H1 (cell line): Measurements from ENCODE around the gene GRIA3. TPM values are rescaled to one million over a fixed set of nuclear protein-coding genes. Genes with fewer than 3 reads are reported as not detected.

ENCODE experiments used
- CTCF ChIA-PET: fragments of 300-600 bp; sonication (Branson Sonifier 250); formaldehyde crosslinking; loops from one replicate; lab custom pipeline; 2021; ENCODE audit not compliant: partially characterized antibody; lab: Charles Lee
- POLR2A ChIA-PET: fragments of 300-600 bp; sonication (Branson Sonifier 250); formaldehyde crosslinking; loops from one replicate; lab custom pipeline; 2021; ENCODE audit warnings: inconsistent platforms; ENCODE audit not compliant: partially characterized antibody; lab: Charles Lee
- DNase-seq, 2 experiments: peaks; one replicate each; pipeline versions ENCODE4 v3.0.0 to v3.0.0-alpha.2; 2010 to 2022; ENCODE audit warnings: low spot score in 2 of 2, low read depth in 1 of 2, mixed read lengths in 1 of 2
- FAIRE-seq: peaks from 2 replicates; lab custom pipeline; 2011; peaks lifted over from hg19 to GRCh38; lab: Jason Lieb, UNC
- H2AFZ ChIP-seq: 2 replicates; pipeline ENCODE4 v1.8.1; 2012; ENCODE audit warnings: low read length, inconsistent platforms
- H2AK5ac ChIP-seq: 2 replicates; pipeline ENCODE4 v1.6.1; 2013; ENCODE audit warnings: low read depth, low read length
- H2BK120ac ChIP-seq: replicated peaks from 2 replicates; pipeline ENCODE3; 2013; ENCODE audit warnings: low read depth, low read length, inconsistent platforms
- H2BK12ac ChIP-seq: 2 replicates; pipeline ENCODE4 v1.6.1; 2013; ENCODE audit warnings: low read depth, low read length
- H2BK15ac ChIP-seq: 2 replicates; pipeline ENCODE4 v1.6.1; 2013; ENCODE audit warnings: low read length
- H2BK20ac ChIP-seq: 2 replicates; pipeline ENCODE4 v1.6.1; 2013; ENCODE audit warnings: low read length
- H2BK5ac ChIP-seq: 2 replicates; pipeline ENCODE4 v1.6.1; 2013; ENCODE audit warnings: low read depth, low read length
- H3K14ac ChIP-seq: 2 replicates; pipeline ENCODE4 v1.6.1; 2013; ENCODE audit warnings: inconsistent platforms; ENCODE audit not compliant: insufficient read length
- H3K18ac ChIP-seq: 2 replicates; pipeline ENCODE4 v1.6.1; 2013; ENCODE audit warnings: low read length; ENCODE audit errors: extremely low read depth
- H3K23ac ChIP-seq: 2 replicates; pipeline ENCODE4 v1.6.1; 2013; ENCODE audit warnings: inconsistent platforms; ENCODE audit not compliant: insufficient read length
- H3K23me2 ChIP-seq: 2 replicates; pipeline ENCODE4 v1.6.1; 2013; ENCODE audit warnings: low read depth, low read length
- H3K27ac ChIP-seq: 2 replicates; pipeline ENCODE4 v1.6.1; 2011; ENCODE audit warnings: low read depth, low read length, inconsistent platforms
- H3K27me3 ChIP-seq, 4 experiments: replicated peaks in 1 of 4; 1 replicate in 1 of 4; 2 replicates in 3 of 4; pipeline versions ENCODE4 v1.6.1 to v1.8.1; 2011 to 2013; ENCODE audit warnings: low read length in 3 of 4, mild to moderate bottlenecking in 3 of 4, inconsistent platforms in 2 of 4, mixed read lengths in 2 of 4, moderate library complexity in 1 of 4; ENCODE audit not compliant: control insufficient read depth in 3 of 4, insufficient read depth in 3 of 4; ENCODE audit errors: extremely low read depth in 1 of 4
- H3K36me3 ChIP-seq, 4 experiments: 2 replicates each; pipeline versions ENCODE4 v1.6.1 to v1.8.1; 2011 to 2013; ENCODE audit warnings: mild to moderate bottlenecking in 4 of 4, low read length in 3 of 4, moderate library complexity in 2 of 4, control low read depth in 1 of 4, inconsistent platforms in 1 of 4; ENCODE audit not compliant: insufficient read depth in 4 of 4, control insufficient read depth in 2 of 4
- H3K4ac ChIP-seq: replicated peaks from 2 replicates; pipeline ENCODE3; 2013; ENCODE audit warnings: low read length, low read depth, mixed read lengths, inconsistent platforms; ENCODE audit not compliant: insufficient read length
- H3K4me1 ChIP-seq, 4 experiments: replicated peaks in 1 of 4; 1 replicate in 1 of 4; 2 replicates in 3 of 4; pipeline versions ENCODE4 v1.6.1 to v1.8.1; 2011 to 2013; ENCODE audit warnings: low read length in 3 of 4, inconsistent platforms in 2 of 4, mixed read lengths in 1 of 4; ENCODE audit not compliant: insufficient read depth in 4 of 4, control insufficient read depth in 3 of 4
- H3K4me2 ChIP-seq, 2 experiments: 2 replicates each; pipeline versions ENCODE4 v1.6.1 to v1.8.1; 2011 to 2013; ENCODE audit warnings: low read depth in 2 of 2, low read length in 2 of 2, control low read depth in 1 of 2, inconsistent platforms in 1 of 2, mild to moderate bottlenecking in 1 of 2; ENCODE audit not compliant: insufficient read depth in 1 of 2
- H3K4me3 ChIP-seq, 4 experiments: fragments of 200-600, 300-600 bp in 1 of 4; sonication (generic), shearing (Covaris generic), sonication (Bioruptor Twin) in 1 of 4; 2 replicates each; pipeline versions ENCODE4 v1.5.1 to v1.8.1; 2011 to 2016; ENCODE audit warnings: low read length in 4 of 4, low read depth in 3 of 4, control low read depth in 2 of 4, inconsistent platforms in 2 of 4, mild to moderate bottlenecking in 2 of 4, mixed read lengths in 1 of 4, moderate library complexity in 1 of 4; ENCODE audit not compliant: insufficient read depth in 2 of 4; ENCODE audit errors: extremely low read depth in 1 of 4
- H3K56ac ChIP-seq: replicated peaks from 2 replicates; pipeline ENCODE3; 2013; ENCODE audit warnings: low read depth, mild to moderate bottlenecking, mixed read lengths, low read length, inconsistent platforms; ENCODE audit not compliant: insufficient read length
- H3K79me1 ChIP-seq: 2 replicates; pipeline ENCODE4 v1.6.1; 2013; ENCODE audit warnings: low read depth, low read length, control low read depth
- H3K79me2 ChIP-seq, 2 experiments: 2 replicates each; pipeline versions ENCODE4 v1.6.1 to v1.8.1; 2012 to 2013; ENCODE audit warnings: low read length in 2 of 2, mild to moderate bottlenecking in 2 of 2, inconsistent platforms in 1 of 2; ENCODE audit not compliant: insufficient read depth in 2 of 2, control insufficient read depth in 1 of 2
- H3K9ac ChIP-seq, 4 experiments: replicated peaks in 1 of 4; 1 replicate in 1 of 4; 2 replicates in 3 of 4; pipeline versions ENCODE4 v1.6.1 to v1.8.1; 2011 to 2013; ENCODE audit warnings: low read depth in 3 of 4, low read length in 3 of 4, control low read depth in 2 of 4, mild to moderate bottlenecking in 2 of 4, moderate library complexity in 2 of 4, inconsistent platforms in 1 of 4; ENCODE audit errors: extremely low read depth in 1 of 4
- H3K9me3 ChIP-seq, 2 experiments: 2 replicates each; pipeline versions ENCODE4 v1.6.1 to v1.8.1; 2012 to 2013; ENCODE audit warnings: mild to moderate bottlenecking in 2 of 2, moderate library complexity in 2 of 2, control low read depth in 1 of 2, inconsistent platforms in 1 of 2, low read depth in 1 of 2, low read length in 1 of 2, mixed read lengths in 1 of 2; ENCODE audit not compliant: insufficient read depth in 2 of 2
- H4K20me1 ChIP-seq, 2 experiments: replicated peaks in 1 of 2; 2 replicates each; pipeline versions ENCODE3 to v1.8.1; 2011 to 2013; ENCODE audit warnings: inconsistent platforms in 2 of 2, low read length in 2 of 2, mild to moderate bottlenecking in 1 of 2; ENCODE audit not compliant: insufficient read depth in 2 of 2, control insufficient read depth in 1 of 2
- H4K5ac ChIP-seq: 2 replicates; pipeline ENCODE4 v1.6.1; 2013; ENCODE audit warnings: low read length, low read depth, mixed read lengths, inconsistent platforms; ENCODE audit not compliant: insufficient read length
- H4K8ac ChIP-seq: 2 replicates; pipeline ENCODE4 v1.8.0; 2013; ENCODE audit warnings: mild to moderate bottlenecking, moderate library complexity, low read length, inconsistent platforms; ENCODE audit not compliant: insufficient read depth; ENCODE audit errors: extremely low read depth
- H4K91ac ChIP-seq: replicated peaks from 2 replicates; pipeline ENCODE3; 2013; ENCODE audit warnings: low read length, mixed read lengths, inconsistent platforms; ENCODE audit not compliant: insufficient read length
- ATF3 ChIP-seq: IDR thresholded peaks from 2 replicates; pipeline ENCODE4 v1.6.1; 2011; ENCODE audit warnings: low read depth, mild to moderate bottlenecking, low read length; ENCODE audit not compliant: insufficient read depth
- BRCA1 ChIP-seq: IDR thresholded peaks from 2 replicates; pipeline ENCODE4 v1.6.1; 2012; ENCODE audit warnings: low read depth, low read length, improper control_type of control experiment
- CHD1 ChIP-seq: IDR thresholded peaks from 2 replicates; pipeline ENCODE4 v1.6.1; 2012; ENCODE audit warnings: low read depth, low read length, improper control_type of control experiment
- CREB1 ChIP-seq: IDR thresholded peaks from 2 replicates; pipeline ENCODE4 v1.6.1; 2012; ENCODE audit warnings: inconsistent platforms
- CTBP2 ChIP-seq: IDR thresholded peaks from 2 replicates; pipeline ENCODE4 v1.7.0; 2011; ENCODE audit warnings: borderline replicate concordance, mild to moderate bottlenecking, moderate library complexity, mixed read lengths, low read length; ENCODE audit not compliant: insufficient read depth, insufficient read length
- HDAC2 ChIP-seq, 2 experiments: fragments of 300-600 bp in 1 of 2; sonication (generic) in 1 of 2; IDR thresholded peaks; 2 replicates each; pipeline ENCODE4 v1.6.1; 2011 to 2012; ENCODE audit warnings: low read depth in 2 of 2, low read length in 2 of 2, mild to moderate bottlenecking in 2 of 2, moderate library complexity in 2 of 2, borderline replicate concordance in 1 of 2, inconsistent platforms in 1 of 2
- KDM5A ChIP-seq: fragments of 200-600 bp; IDR thresholded peaks from 2 replicates; pipeline ENCODE4 v1.7.1; 2012; ENCODE audit warnings: mild to moderate bottlenecking, low read length, inconsistent platforms, mixed read lengths
- MAX ChIP-seq: IDR thresholded peaks from 2 replicates; pipeline ENCODE4 v1.6.1; 2012; ENCODE audit warnings: inconsistent platforms
- SAP30 ChIP-seq: fragments of 300-600 bp; sonication (generic); IDR thresholded peaks from 2 replicates; pipeline ENCODE4 v1.7.1; 2012; ENCODE audit warnings: low read length, moderate library complexity, mild to moderate bottlenecking, inconsistent platforms; ENCODE audit not compliant: insufficient read depth, insufficient replicate concordance
- SIX5 ChIP-seq: IDR thresholded peaks from 2 replicates; pipeline ENCODE4 v1.6.1; 2011; ENCODE audit warnings: mild to moderate bottlenecking, low read depth, low read length
- SP2 ChIP-seq: IDR thresholded peaks from 2 replicates; pipeline ENCODE4 v1.6.1; 2012; ENCODE audit warnings: mild to moderate bottlenecking, low read length, inconsistent platforms
- SP4 ChIP-seq: IDR thresholded peaks from 2 replicates; pipeline ENCODE4 v1.6.1; 2012; ENCODE audit warnings: low read length, inconsistent platforms
- ZNF274 ChIP-seq: IDR thresholded peaks from 2 replicates; pipeline ENCODE4 v1.7.0; 2012; ENCODE audit warnings: low read length, borderline replicate concordance; ENCODE audit errors: extremely low read depth
- WGBS, 2 experiments: shearing (Covaris generic) in 1 of 2; methylation state at CpG; one replicate each; pipeline versions ENCODE4 v1.1.6 to v1.1.7; 2013 to 2015; ENCODE audit warnings: low lambda C conversion rate in 2 of 2, mixed read lengths in 2 of 2, inconsistent platforms in 1 of 2, low coverage in 1 of 2, missing lambda C conversion rate in 1 of 2; ENCODE audit not compliant: insufficient replicate concordance in 2 of 2, insufficient coverage in 1 of 2, insufficient read length in 1 of 2; ENCODE audit errors: extremely low coverage in 1 of 2, missing lambda C conversion rate in 1 of 2; 5-methylcytosine and 5-hydroxymethylcytosine counted together
- polyA plus RNA-seq, 7 experiments: library from polyadenylated mRNA; depleted of rRNA in 3 of 7; stranded (reverse) in 5 of 7; unstranded in 2 of 7; fragments of >200 nt in 5 of 7; fragments of 200-250 nt in 2 of 7; gene quantifications; 1 replicate in 5 of 7; 2 replicates in 1 of 7; 4 replicates in 1 of 7; pipeline versions ENCODE4 v1.2.1 to v1.2.3, GENCODE V29; 2011 to 2013; ENCODE audit warnings: missing spikeins in 2 of 7, mixed read lengths in 2 of 7
- total RNA-seq: library from RNA; stranded (reverse); fragmentation: NEBNext Ultra II Directional; extraction: Animal tissue kit (Norgen Biotek cat#: 25700); gene quantifications from 2 replicates; pipeline ENCODE4 v1.2.1, GENCODE V29; 2021

GRIA3 gene
- total and polyA plus RNA-seq, 2 of the 8 experiments (the other 6 are each of a cell fraction or from before 2014, with no cell fraction given): 2.6 to 3.0 TPM

GRCh38 chrX:123282241-123282640 is 98.2 kb downstream of the GRIA3 start:
- POLR2A ChIA-PET: no interaction called here
- CTCF ChIA-PET: interaction anchor here (0.8 to 1.6 kb wide), 2 partner anchors 20 to 21 kb away, joined by 3 read pairs; no protein-coding TSS in a partner anchor
- Histone ChIP-seq H2BK120ac (no peak overlapping the region), H3K36me3 (no peaks in the 10 kb centered on the region), H4K8ac (no peak overlapping the region), H3K9me3 (no peaks in the 10 kb centered on the region), H3K18ac (no peak overlapping the region), H3K4me2 (no peak overlapping the region), H4K5ac (no peak overlapping the region), H4K91ac (no peak overlapping the region), H2AFZ (no peak overlapping the region), H3K4me1 (peaks cover 0 to 2% (median 0%) of the 10 kb centered on the region in 4 experiments; a peak in 1 of 7 replicates), H2BK12ac (no peak overlapping the region), H3K79me2 (no peaks in the 10 kb centered on the region), H3K4ac (no peak overlapping the region), H3K23me2 (no peaks in the 10 kb centered on the region), H4K20me1 (no peaks in the 10 kb centered on the region), H2BK5ac (no peak overlapping the region), H3K56ac (no peak overlapping the region), H2BK15ac (no peak overlapping the region), H3K27ac (no peak overlapping the region), H3K23ac (no peak overlapping the region), H3K27me3 (no peaks in the 10 kb centered on the region), H3K4me3 (no peak overlapping the region), H2BK20ac (no peak overlapping the region), H3K14ac (no peak overlapping the region), H2AK5ac (no peak overlapping the region), H3K9ac (no peak overlapping the region), H3K79me1 (no peaks in the 10 kb centered on the region)
- no peak for FAIRE-seq
- WGBS, 2 experiments: 85% methylated on average over 4 of the region's 5 CpGs; no CpG with 5 or more reads in 1 of the 2 experiments
- DNase-seq: no peak
- TF ChIP-seq BRCA1: no peak
- TF ChIP-seq HDAC2 (IDR thresholded peaks at IDR 0.05; ENCODE audit: borderline replicate concordance in 1 of 2, low read depth in 2 of 2, low read length in 2 of 2): no peak
- no peak for TF ChIP-seq SIX5
- no peak for TF ChIP-seq KDM5A
- no peak for TF ChIP-seq CREB1
- no peak for TF ChIP-seq SP2
- no peak for TF ChIP-seq MAX
- no peak for TF ChIP-seq SP4
- no peak for TF ChIP-seq SAP30
- TF ChIP-seq CHD1: no peak
- no peak for TF ChIP-seq ATF3
- no peak for TF ChIP-seq ZNF274
- TF ChIP-seq CTBP2: no peak
